Hair follicle dermal papilla cell (primary cell): Measurements from ENCODE around the gene GPT2. TPM values are rescaled to one million over a fixed set of nuclear protein-coding genes. Genes with fewer than 3 reads are reported as not detected.

Experiments used
- small RNA-seq: library from RNA; depleted of rRNA; stranded (forward); fragments of <200 nt; gene quantifications from one replicate; pipeline ENCODE3, GENCODE V24; 2012
- total RNA-seq: library from RNA; depleted of rRNA; stranded (reverse); fragments of >200 nt; gene quantifications from 2 replicates; pipeline ENCODE4 v1.2.3, GENCODE V29; 2012

GPT2 gene
- total RNA-seq, result 13.1 and 13.6 TPM in 2 replicates

DNA sequence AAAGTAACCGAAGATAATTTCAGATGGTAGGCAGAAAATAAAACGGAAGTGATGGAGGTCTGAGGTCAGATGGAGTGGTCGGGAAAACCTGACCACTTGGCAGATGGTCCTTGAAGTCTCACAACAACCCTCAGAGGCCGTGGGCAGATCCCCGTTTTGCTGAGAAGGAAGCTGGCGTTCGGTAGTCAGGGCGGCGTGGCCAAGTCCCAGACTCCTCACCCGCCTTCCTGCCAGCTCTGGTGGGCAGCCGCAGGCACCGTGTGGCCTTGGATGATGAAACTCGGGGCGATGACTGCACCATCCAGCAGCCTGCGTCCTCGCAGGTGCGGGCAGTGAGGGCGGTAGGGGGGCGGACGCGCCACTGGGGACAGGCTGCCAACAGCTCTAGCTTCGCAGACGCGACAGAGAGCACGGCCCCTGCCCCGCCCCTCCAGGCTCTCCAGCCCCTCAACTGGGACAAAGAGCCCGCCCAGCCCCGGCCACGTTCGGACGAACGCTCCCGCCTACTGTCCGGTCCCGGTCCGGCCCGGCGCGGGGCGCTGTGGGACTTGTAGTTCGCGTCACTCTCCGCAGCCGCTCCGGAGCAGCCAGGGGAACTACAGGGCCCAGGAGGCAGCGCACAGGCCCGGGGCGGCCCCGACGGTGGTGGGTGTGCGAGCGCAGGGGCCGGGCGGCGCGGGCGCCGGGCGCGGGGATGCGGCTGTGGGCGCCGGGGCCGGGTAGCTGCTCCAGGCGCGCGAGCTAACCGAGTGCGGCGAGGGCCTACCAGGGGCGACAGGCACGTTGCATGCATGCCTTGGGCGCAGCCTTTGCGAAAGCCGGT, at the start of gene GPT2:
GPT2 (plus strand) TSS at position 673 of the 823 bp plus-strand sequence. CDS start 354 bp downstream, outside the sequence.

GRCh38 chr16:46973207-46973995, 89.2 kb downstream of the GPT2 start, which contains the start of gene DNAJA2:
DNAJA2 (minus strand) TSS chr16:46973674; CDS start chr16:46973572, 102 bp downstream.

Small RNA genes within 50 kb of the gene (small RNA-seq; reads per million reads assigned to genes)
- not detected for gene AC007225.2

Other genes with a start within 250 kb of the GPT2 start
- 132 and 157 TPM in 2 replicates for gene VPS35, start 195.2 kb upstream of the GPT2 start, total RNA-seq
- gene ORC6, start 194.7 kb upstream of the GPT2 start, total RNA-seq, result 1.5 and 1.8 TPM in 2 replicates
- 0.12 and 0.16 TPM in 2 replicates for gene MYLK3, start 136.0 kb upstream of the GPT2 start, total RNA-seq
- gene C16orf87, start 53.2 kb upstream of the GPT2 start, total RNA-seq, result 5.5 and 6.0 TPM in 2 replicates
- gene DNAJA2, start 89.3 kb downstream of the GPT2 start, total RNA-seq, result 62.5 and 64.4 TPM in 2 replicates